LNCaP clone FGC (cell line): Measurements from ENCODE around the gene USP3.

Source experiments
- DNase-seq: peaks from one replicate; pipeline ENCODE4 v3.0.0-alpha.2; 2011; ENCODE audit warnings: low read depth
- H3K4me3 ChIP-seq: 2 replicates; pipeline ENCODE4 v1.5.1; 2011; ENCODE audit warnings: mild to moderate bottlenecking, low read depth, low read length, control low read depth
- CTCF ChIP-seq: IDR thresholded peaks from 2 replicates; pipeline ENCODE4 v1.5.1; 2012; ENCODE audit warnings: mild to moderate bottlenecking; ENCODE audit not compliant: control insufficient read depth, insufficient read depth; ENCODE audit errors: extremely low read depth

USP3 gene

GRCh38 chr15:63504247-63504978, at the start of gene USP3:
TSS of gene USP3 (plus strand) at chr15:63504593. CDS start at chr15:63504740, 147 bp downstream.
- DNase-seq: peak; percentile 86
- H3K4me3 ChIP-seq: peak within 1 kb of the TSS; percentile 67
- TF ChIP-seq CTCF: peak; percentile 33; the same call in 1 of the 2 replicates

- no peak for TF ChIP-seq CTCF
- no peak overlapping the region for H3K4me3 ChIP-seq
- DNase-seq: no peak
Observed at GRCh38 chr15:63456258-63456657, 48.1 kb upstream of the USP3 start.

GRCh38 chr15:63457379-63457778, 47.0 kb upstream of the USP3 start:
- H3K4me3 ChIP-seq: no peak overlapping the region
- DNase-seq: no peak
- no peak for TF ChIP-seq CTCF

- H3K4me3 ChIP-seq: no peak overlapping the region
- TF ChIP-seq CTCF: no peak
- no peak for DNase-seq
Observed at GRCh38 chr15:63458026-63458425, 46.4 kb upstream of the USP3 start.

- no peak overlapping the region for H3K4me3 ChIP-seq
- no peak for TF ChIP-seq CTCF
- no peak for DNase-seq
Observed at GRCh38 chr15:63458794-63459395, 45.5 kb upstream of the USP3 start.

GRCh38 chr15:63460210-63461155, 43.9 kb upstream of the USP3 start:
- TF ChIP-seq CTCF: no peak
- no peak for DNase-seq
- no peak overlapping the region for H3K4me3 ChIP-seq
